ENCODE results near the gene RTN1.

The RTN1 gene

DNA sequence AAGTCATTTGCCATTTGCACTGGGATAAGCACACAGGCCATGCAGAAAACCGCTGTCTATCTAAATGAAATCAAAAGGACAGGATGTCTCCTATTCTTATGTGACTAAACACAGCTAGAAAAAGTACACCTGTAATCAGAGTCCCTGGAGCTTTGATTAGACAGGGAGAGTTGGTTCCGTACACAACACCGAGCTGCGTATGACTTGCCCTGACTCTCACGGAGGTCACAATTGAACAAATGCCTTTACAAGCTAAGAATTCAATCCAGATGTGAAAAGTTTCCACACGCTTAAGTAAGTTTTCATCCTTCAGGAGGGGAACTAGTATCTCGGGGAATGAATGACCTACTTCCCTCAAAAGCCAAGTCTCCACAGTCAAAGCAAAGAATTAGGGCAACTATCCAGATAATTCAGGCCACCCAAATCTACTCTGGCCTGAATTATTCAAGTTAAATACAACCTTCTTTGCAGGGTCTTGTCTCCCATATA lies 67.5 kb downstream of the RTN1 start:
- no peak for DNase-seq (ENCODE audit: low read depth in 2 of 2, low spot score in 1 of 2)

DNA sequence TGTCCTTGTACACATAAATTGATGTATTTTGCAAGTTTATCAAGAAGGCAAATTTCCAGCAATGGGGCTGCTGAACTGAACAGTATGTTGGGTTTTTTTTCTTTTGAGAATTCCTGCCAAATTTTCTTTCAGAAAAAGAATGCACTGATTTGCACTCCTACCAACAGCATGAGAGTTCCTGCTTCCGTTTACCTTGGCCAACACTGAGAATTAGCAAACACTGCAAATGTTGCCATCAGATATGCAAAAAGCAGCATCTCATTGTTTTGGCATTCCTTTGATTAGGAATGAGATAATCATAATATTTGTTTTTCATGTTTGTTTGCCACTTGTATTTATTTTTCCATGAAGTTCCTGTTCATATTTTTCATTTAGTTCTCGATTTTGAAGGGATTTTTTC lies 82.4 kb downstream of the RTN1 start:
- DNase-seq (ENCODE audit: low read depth in 2 of 2, low spot score in 1 of 2) = no peak

- DNase-seq (ENCODE audit: low read depth in 2 of 2, low spot score in 1 of 2) = no peak
Measured at GRCh38 chr14:59787045-59787674, 83.4 kb downstream of the RTN1 start.

DNA sequence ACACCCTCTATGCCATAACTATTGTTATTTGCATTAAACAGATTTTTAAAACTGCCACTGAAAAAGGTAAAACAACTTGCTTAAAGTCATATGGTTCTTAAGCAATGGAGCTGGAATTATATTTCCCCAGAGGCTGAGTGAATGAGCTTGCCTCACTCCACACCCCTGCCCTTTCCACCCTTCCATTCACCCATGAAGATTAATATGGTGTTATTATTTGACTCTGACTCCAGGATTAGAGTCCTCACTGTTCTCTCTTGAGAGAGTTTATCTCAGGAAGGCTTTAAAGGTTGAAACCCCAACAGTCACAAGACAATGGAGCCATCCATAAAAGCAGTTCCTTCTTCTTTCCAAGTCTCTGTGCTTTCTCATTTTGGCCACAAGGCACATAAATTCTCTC lies 84.9 kb downstream of the RTN1 start:
- no peak for DNase-seq (ENCODE audit: low read depth in 2 of 2, low spot score in 1 of 2)

GRCh38 chr14:59782760-59783159 lies 87.8 kb downstream of the RTN1 start:
- no peak for DNase-seq (ENCODE audit: low read depth in 2 of 2, low spot score in 1 of 2)

- DNase-seq (ENCODE audit: low read depth in 2 of 2, low spot score in 1 of 2) = no peak
Measured at GRCh38 chr14:59777006-59777579, 93.5 kb downstream of the RTN1 start.

DNA sequence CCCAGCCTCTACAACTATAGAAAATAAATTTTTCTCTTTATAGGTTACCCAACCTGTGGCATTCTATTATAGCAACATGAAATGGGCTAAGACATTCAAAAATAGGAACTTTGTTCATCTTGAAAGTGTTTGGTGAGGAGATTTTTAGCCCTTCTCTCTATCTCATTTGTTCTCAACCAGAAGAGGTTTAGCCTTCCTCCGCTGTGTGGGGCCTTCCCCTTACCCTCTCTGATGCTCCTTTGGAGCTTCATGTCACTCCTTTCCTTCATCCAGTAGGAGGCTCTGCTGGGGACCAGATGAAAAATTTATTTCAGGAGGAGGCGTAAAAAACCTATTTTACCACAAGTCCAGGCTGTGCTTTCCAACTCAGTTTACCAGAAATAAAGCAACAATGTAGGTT lies 94.1 kb downstream of the RTN1 start:
- no peak for DNase-seq (ENCODE audit: low read depth in 2 of 2, low spot score in 1 of 2)

GRCh38 chr14:59772233-59772632 lies 98.3 kb downstream of the RTN1 start:
- DNase-seq (ENCODE audit: low read depth in 2 of 2, low spot score in 1 of 2) = no peak

GRCh38 chr14:59771577-59771976 lies 99.0 kb downstream of the RTN1 start:
- no peak for DNase-seq (ENCODE audit: low read depth in 2 of 2, low spot score in 1 of 2)

- DNase-seq (ENCODE audit: low read depth in 2 of 2, low spot score in 1 of 2) = no peak
Measured at GRCh38 chr14:59769586-59769985, 101.0 kb downstream of the RTN1 start.

GRCh38 chr14:59768855-59769375 lies 101.7 kb downstream of the RTN1 start:
- DNase-seq (ENCODE audit: low read depth in 2 of 2, low spot score in 1 of 2) = no peak

DNA sequence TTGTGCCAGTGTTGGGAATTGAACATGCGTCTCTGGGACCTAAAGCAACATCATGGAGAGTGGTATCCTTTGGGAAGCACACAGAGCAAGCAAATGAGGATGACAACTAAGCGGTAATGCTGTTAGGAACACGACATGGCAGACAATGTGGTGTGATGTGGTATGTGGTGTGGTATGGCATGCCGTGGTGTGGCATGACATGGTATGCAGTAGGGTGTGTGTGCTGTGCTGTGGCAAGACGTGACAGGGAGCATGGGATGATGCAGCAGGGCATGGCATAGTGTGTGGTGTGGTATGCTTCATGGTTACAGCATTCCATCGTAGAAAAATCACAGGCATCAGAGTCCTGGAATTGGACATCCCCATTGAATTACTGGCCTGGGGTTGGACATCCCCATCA lies 108.7 kb downstream of the RTN1 start:
- DNase-seq (ENCODE audit: low read depth in 2 of 2, low spot score in 1 of 2) = no peak

GRCh38 chr14:59755409-59756135 lies 115.0 kb downstream of the RTN1 start:
- no peak for DNase-seq (ENCODE audit: low read depth in 2 of 2, low spot score in 1 of 2)

- DNase-seq (ENCODE audit: low read depth in 2 of 2, low spot score in 1 of 2) = no peak
Measured at GRCh38 chr14:59754256-59754655, 116.3 kb downstream of the RTN1 start.

DNA sequence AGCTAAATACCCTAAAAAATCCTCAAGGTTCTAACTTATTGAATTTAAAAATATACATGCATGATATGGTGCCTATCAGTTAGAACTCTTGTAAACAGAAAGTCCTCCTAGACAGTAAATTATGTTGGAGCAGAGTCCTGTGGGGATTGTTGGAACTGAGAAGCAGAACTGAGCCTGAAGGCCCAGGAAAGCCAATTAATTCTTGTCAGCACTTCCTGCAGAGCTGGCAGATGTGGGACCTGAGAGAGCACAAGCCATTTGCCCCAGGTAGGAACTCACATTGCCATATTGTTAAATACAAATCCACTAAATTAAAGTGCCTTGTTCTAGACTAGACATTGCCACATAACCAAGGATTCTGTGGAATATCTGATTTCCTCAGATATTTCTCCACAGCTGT lies 117.1 kb downstream of the RTN1 start:
- no peak for DNase-seq (ENCODE audit: low read depth in 2 of 2, low spot score in 1 of 2)

GRCh38 chr14:59751578-59751977 lies 119.0 kb downstream of the RTN1 start:
- DNase-seq (ENCODE audit: low read depth in 2 of 2, low spot score in 1 of 2) = no peak

DNA sequence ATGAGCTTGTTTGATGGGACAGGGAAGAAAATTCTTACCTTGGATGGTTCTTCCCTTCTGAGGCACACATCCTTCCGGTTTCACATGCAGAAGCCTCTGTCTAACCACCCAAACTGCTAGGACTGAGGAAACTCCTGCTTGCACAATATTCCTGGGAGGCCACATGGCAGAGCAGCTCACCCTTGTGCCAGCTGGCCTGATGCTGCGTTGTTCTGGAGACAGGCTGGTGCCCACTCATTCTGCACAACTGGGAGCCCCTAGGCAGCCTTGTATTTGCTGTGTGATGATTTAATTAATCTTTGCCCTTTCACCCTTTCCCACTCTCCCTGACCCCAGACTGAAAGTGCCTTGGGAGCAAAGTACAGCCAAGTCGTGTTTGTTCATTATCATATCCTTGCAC lies 130.8 kb downstream of the RTN1 start:
- DNase-seq (ENCODE audit: low read depth in 2 of 2, low spot score in 1 of 2) = no peak

DNA sequence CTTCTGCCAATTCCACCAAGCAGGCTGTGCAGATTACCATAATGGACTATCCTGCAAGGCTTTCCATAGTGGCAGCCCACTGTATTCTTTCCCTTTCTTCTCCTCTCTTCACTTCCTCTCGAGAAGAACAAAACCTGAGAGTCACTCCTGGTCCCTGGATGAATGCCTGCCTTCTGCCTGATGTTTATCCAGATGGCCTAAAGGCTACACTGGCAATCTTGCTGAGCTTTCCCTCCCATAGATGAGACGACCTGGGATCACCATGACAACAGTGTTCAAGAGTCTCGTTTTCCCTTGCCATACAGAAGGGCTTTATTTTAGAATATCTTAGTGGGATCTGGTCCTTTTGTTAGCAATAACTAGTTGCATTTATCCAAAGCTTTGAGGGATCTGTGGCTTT lies 142.3 kb downstream of the RTN1 start:
- no peak for DNase-seq (ENCODE audit: low read depth in 2 of 2, low spot score in 1 of 2)

- DNase-seq (ENCODE audit: low read depth in 2 of 2, low spot score in 1 of 2) = no peak
Measured at GRCh38 chr14:59727073-59727661, 143.4 kb downstream of the RTN1 start.

DNA sequence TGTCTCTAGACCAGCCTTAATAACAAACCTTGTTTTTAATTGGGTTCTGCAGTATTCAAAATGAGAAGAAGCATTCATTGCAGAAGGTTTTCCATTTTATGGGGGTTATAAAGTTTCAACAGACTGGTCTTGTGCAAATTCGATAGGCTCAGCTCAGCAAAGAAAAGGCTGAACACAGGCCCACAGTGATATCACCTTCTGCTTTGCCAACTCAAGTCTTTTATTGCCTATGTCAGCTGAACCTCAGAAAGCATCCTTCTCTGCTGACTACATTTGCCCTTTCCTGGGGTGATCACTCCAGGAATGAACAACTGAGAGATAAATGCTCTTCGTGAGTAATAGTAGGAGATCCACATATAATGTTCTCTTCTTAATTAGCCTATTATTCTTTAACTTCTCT lies 159.5 kb downstream of the RTN1 start:
- DNase-seq (ENCODE audit: low read depth in 2 of 2, low spot score in 1 of 2) = no peak

DNA sequence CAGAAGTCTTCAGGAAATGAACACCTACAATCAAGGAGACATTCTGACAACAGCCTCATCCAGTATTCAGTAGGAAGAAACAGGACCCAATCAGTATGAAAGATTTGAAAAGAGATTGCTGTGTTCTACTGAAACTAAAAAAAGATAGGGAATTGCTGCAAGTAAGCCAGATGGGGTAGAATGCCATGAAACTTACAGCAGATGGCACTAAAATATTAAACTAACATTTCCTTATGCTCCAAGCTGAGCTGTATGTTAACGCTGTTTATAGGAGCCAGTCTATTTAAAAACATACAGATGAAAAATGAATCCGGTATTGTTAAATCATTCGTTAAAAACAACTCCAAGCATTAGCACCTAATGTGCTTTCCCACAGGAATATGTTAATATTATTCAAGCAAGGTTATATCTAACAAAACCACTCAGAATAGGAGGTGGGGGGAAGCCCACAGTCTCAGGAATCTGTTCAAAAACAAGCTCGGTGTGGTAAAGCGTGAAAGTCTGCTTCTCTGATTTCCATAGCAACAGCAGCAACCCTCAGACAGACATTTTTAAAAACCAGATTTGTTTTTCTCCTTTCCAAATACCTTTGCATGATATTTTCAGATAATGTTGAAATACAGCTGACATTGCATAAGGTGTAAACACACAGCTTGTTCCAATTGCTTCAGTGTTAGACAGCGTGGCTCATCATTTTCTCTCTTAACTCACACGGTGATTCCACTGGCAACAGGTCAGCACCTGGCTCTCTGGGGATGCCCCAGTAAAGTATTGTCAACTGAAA lies 162.6 kb downstream of the RTN1 start:
- DNase-seq (ENCODE audit: low read depth in 2 of 2, low spot score in 1 of 2) = no peak

Measured in stimulated activated CD8-positive, alpha-beta memory T cell treated with anti-CD3 and anti-CD28 coated beads, Interleukin-4, amount 100 ng/mL, for 1 hour (primary cell).